Stimulated activated memory B cell treated with anti-CD40 and anti-IgM and Interleukin-4, amounts not matched to agents 10 μg/mL and 1 μg/mL and 100 μg/mL, for 72 hours (primary cell): Measurements from ENCODE around the gene ZNF536.
"Not testable (repeated sequence)": the region's sequence is repeated elsewhere in the genome, so short reads cannot be mapped to it uniquely, and the experiment has no call there.

Experiments
- ATAC-seq: fragments of 150-1000 bp; cut with Tn5 transposase; 2 replicates; pipeline ENCODE4 v1.10.0; 2021
- H3K27ac Mint-ChIP-seq: one replicate; pipeline ENCODE4 v1.8.0; 2022; ENCODE audit warnings: mild to moderate bottlenecking, mixed read lengths
- H3K27me3 Mint-ChIP-seq: one replicate; pipeline ENCODE4 v1.8.0; 2022; ENCODE audit warnings: mixed read lengths
- H3K36me3 Mint-ChIP-seq: one replicate; pipeline ENCODE4 v1.8.0; 2022; ENCODE audit warnings: mixed read lengths
- H3K4me1 Mint-ChIP-seq: one replicate; pipeline ENCODE4 v1.8.0; 2022; ENCODE audit warnings: mixed read lengths
- H3K4me3 Mint-ChIP-seq: one replicate; pipeline ENCODE4 v1.8.0; 2022; ENCODE audit warnings: mild to moderate bottlenecking, moderate library complexity, mixed read lengths
- H3K9me3 Mint-ChIP-seq: one replicate; pipeline ENCODE4 v1.8.0; 2022; ENCODE audit warnings: mixed read lengths

Gene ZNF536

GRCh38 chr19:30428092-30428680, 56.0 kb downstream of the ZNF536 start:
- H3K4me1 Mint-ChIP-seq: no peaks in the 10 kb centered on the region
- H3K27me3 Mint-ChIP-seq: no peaks in the 10 kb centered on the region
- H3K27ac Mint-ChIP-seq: no peak overlapping the region
- ATAC-seq: no peak
- no peaks in the 10 kb centered on the region for H3K36me3 Mint-ChIP-seq
- peaks cover 14% of the 10 kb centered on the region for H3K9me3 Mint-ChIP-seq
- H3K4me3 Mint-ChIP-seq: no peak overlapping the region

- Mint-ChIP-seq H3K4me1 (no peaks in the 10 kb centered on the region), H3K27ac (no peak overlapping the region), H3K4me3 (no peak overlapping the region), H3K9me3 (peaks cover 13% of the 10 kb centered on the region), H3K36me3 (no peaks in the 10 kb centered on the region), H3K27me3 (no peaks in the 10 kb centered on the region)
- no peak for ATAC-seq
Measured at GRCh38 chr19:30428844-30429243, 56.7 kb downstream of the ZNF536 start.

- Mint-ChIP-seq H3K4me3 (no peak overlapping the region), H3K27ac (no peak overlapping the region), H3K27me3 (no peaks in the 10 kb centered on the region), H3K36me3 (no peaks in the 10 kb centered on the region), H3K4me1 (no peaks in the 10 kb centered on the region), H3K9me3 (peaks cover 13% of the 10 kb centered on the region)
- ATAC-seq: no peak
Measured at GRCh38 chr19:30430206-30430734, 58.1 kb downstream of the ZNF536 start.

- Mint-ChIP-seq H3K27ac (no peak overlapping the region), H3K4me1 (no peaks in the 10 kb centered on the region), H3K36me3 (no peaks in the 10 kb centered on the region), H3K4me3 (no peak overlapping the region), H3K9me3 (peaks cover 13% of the 10 kb centered on the region), H3K27me3 (no peaks in the 10 kb centered on the region)
- no peak for ATAC-seq
Measured at GRCh38 chr19:30431591-30431990, 59.4 kb downstream of the ZNF536 start.

GRCh38 chr19:30434797-30435594, 62.8 kb downstream of the ZNF536 start:
- Mint-ChIP-seq H3K27me3 (no peaks in the 10 kb centered on the region), H3K27ac (no peak overlapping the region), H3K4me1 (no peaks in the 10 kb centered on the region), H3K9me3 (peaks cover 8% of the 10 kb centered on the region), H3K4me3 (no peak overlapping the region), H3K36me3 (no peaks in the 10 kb centered on the region)
- no peak for ATAC-seq

- Mint-ChIP-seq H3K27me3 (no peaks in the 10 kb centered on the region), H3K9me3 (peaks cover 9% of the 10 kb centered on the region), H3K4me1 (no peaks in the 10 kb centered on the region), H3K36me3 (no peaks in the 10 kb centered on the region), H3K27ac (no peak overlapping the region), H3K4me3 (no peak overlapping the region)
- ATAC-seq: no peak
Measured at GRCh38 chr19:30437869-30438268, 65.7 kb downstream of the ZNF536 start.

- peaks cover 6% of the 10 kb centered on the region for H3K9me3 Mint-ChIP-seq
- H3K27ac Mint-ChIP-seq: no peak overlapping the region
- no peaks in the 10 kb centered on the region for H3K27me3 Mint-ChIP-seq
- ATAC-seq: no peak
- no peaks in the 10 kb centered on the region for H3K36me3 Mint-ChIP-seq
- no peaks in the 10 kb centered on the region for H3K4me1 Mint-ChIP-seq
- H3K4me3 Mint-ChIP-seq: no peak overlapping the region
Measured at GRCh38 chr19:30439310-30439709, 67.1 kb downstream of the ZNF536 start.

- no peaks in the 10 kb centered on the region for H3K27me3 Mint-ChIP-seq
- H3K4me3 Mint-ChIP-seq: no peak overlapping the region
- no peak overlapping the region for H3K27ac Mint-ChIP-seq
- ATAC-seq: no peak
- H3K9me3 Mint-ChIP-seq: peaks cover 6% of the 10 kb centered on the region
- H3K36me3 Mint-ChIP-seq: no peaks in the 10 kb centered on the region
- H3K4me1 Mint-ChIP-seq: no peaks in the 10 kb centered on the region
Measured at GRCh38 chr19:30441011-30441410, 68.8 kb downstream of the ZNF536 start.

- H3K27me3 Mint-ChIP-seq: no peaks in the 10 kb centered on the region
- no peak for ATAC-seq
- H3K4me1 Mint-ChIP-seq: no peaks in the 10 kb centered on the region
- no peak overlapping the region for H3K4me3 Mint-ChIP-seq
- H3K9me3 Mint-ChIP-seq: peaks cover 8% of the 10 kb centered on the region
- no peak overlapping the region for H3K27ac Mint-ChIP-seq
- H3K36me3 Mint-ChIP-seq: no peaks in the 10 kb centered on the region
Measured at GRCh38 chr19:30442674-30443073, 70.5 kb downstream of the ZNF536 start.

- no peak for ATAC-seq
- Mint-ChIP-seq H3K4me1 (no peaks in the 10 kb centered on the region), H3K4me3 (no peak overlapping the region), H3K36me3 (no peaks in the 10 kb centered on the region), H3K9me3 (peaks cover 10% of the 10 kb centered on the region), H3K27ac (no peak overlapping the region), H3K27me3 (no peaks in the 10 kb centered on the region)
Measured at GRCh38 chr19:30443531-30444252, 71.5 kb downstream of the ZNF536 start.

GRCh38 chr19:30444253-30444671, 72.1 kb downstream of the ZNF536 start:
- no peak overlapping the region for H3K4me3 Mint-ChIP-seq
- peaks cover 11% of the 10 kb centered on the region for H3K9me3 Mint-ChIP-seq
- no peaks in the 10 kb centered on the region for H3K27me3 Mint-ChIP-seq
- ATAC-seq: no peak
- no peaks in the 10 kb centered on the region for H3K36me3 Mint-ChIP-seq
- H3K27ac Mint-ChIP-seq: no peak overlapping the region
- no peaks in the 10 kb centered on the region for H3K4me1 Mint-ChIP-seq

- peaks cover under 1% of the 10 kb centered on the region for H3K4me1 Mint-ChIP-seq
- no peak overlapping the region for H3K4me3 Mint-ChIP-seq
- peaks cover 13% of the 10 kb centered on the region for H3K9me3 Mint-ChIP-seq
- H3K27me3 Mint-ChIP-seq: no peaks in the 10 kb centered on the region
- no peak overlapping the region for H3K27ac Mint-ChIP-seq
- H3K36me3 Mint-ChIP-seq: no peaks in the 10 kb centered on the region
- ATAC-seq: no peak
Measured at GRCh38 chr19:30444686-30445232, 72.6 kb downstream of the ZNF536 start.

- no peak for ATAC-seq
- Mint-ChIP-seq H3K4me3 (no peak overlapping the region), H3K27me3 (no peaks in the 10 kb centered on the region), H3K4me1 (peaks cover 6% of the 10 kb centered on the region), H3K36me3 (no peaks in the 10 kb centered on the region), H3K27ac (no peak overlapping the region), H3K9me3 (peaks cover 13% of the 10 kb centered on the region)
Measured at GRCh38 chr19:30445385-30445784, 73.2 kb downstream of the ZNF536 start.

GRCh38 chr19:30446120-30446519, 73.9 kb downstream of the ZNF536 start:
- H3K27ac Mint-ChIP-seq, H3K27me3 Mint-ChIP-seq, H3K4me3 Mint-ChIP-seq, H3K4me1 Mint-ChIP-seq, H3K36me3 Mint-ChIP-seq, ATAC-seq, H3K9me3 Mint-ChIP-seq: not testable (repeated sequence)

- Mint-ChIP-seq H3K36me3 (no peaks in the 10 kb centered on the region), H3K9me3 (peaks cover 8% of the 10 kb centered on the region), H3K4me1 (peaks cover 6% of the 10 kb centered on the region), H3K27ac (no peak overlapping the region), H3K4me3 (no peak overlapping the region), H3K27me3 (no peaks in the 10 kb centered on the region)
- ATAC-seq: no peak
Measured at GRCh38 chr19:30446850-30447552, 74.8 kb downstream of the ZNF536 start.
